Activated B cell treated with CpG ODN at 0.5 μM for 24 hours (primary cell): ENCODE data around the gene FBXO15. TPM values are rescaled to one million over a fixed set of nuclear protein-coding genes. Genes with fewer than 3 reads are reported as not detected.

ENCODE experiments used
- ATAC-seq: fragments of 200-7000 bp; cut with Tn5 transposase; one replicate; pipeline ENCODE4 v1.10.0; 2021; ENCODE audit warnings: low read depth, mild to moderate bottlenecking, moderate library complexity
- CTCF ChIA-PET: fragments of 350-600 bp; sonication (Branson Sonifier 250); formaldehyde crosslinking; loops from one replicate; lab custom pipeline; 2021; ENCODE audit warnings: antibody characterized with exemption; lab: Charles Lee
- POLR2A ChIA-PET: fragments of 350-600 bp; sonication (Branson Sonifier 250); formaldehyde crosslinking; loops from one replicate; lab custom pipeline; 2021; ENCODE audit warnings: antibody characterized with exemption; lab: Charles Lee
- DNase-seq: peaks from one replicate; pipeline ENCODE4 v3.0.0; 2022
- H3K27ac Mint-ChIP-seq: one replicate; pipeline ENCODE4 v1.8.0; 2020; ENCODE audit warnings: mixed read lengths
- H3K27me3 Mint-ChIP-seq: one replicate; pipeline ENCODE4 v1.8.0; 2021; ENCODE audit warnings: mixed read lengths
- H3K36me3 Mint-ChIP-seq: one replicate; pipeline ENCODE4 v1.8.0; 2021; ENCODE audit warnings: low read depth, mixed read lengths
- H3K4me1 Mint-ChIP-seq: one replicate; pipeline ENCODE4 v1.8.0; 2021; ENCODE audit warnings: mixed read lengths
- H3K4me3 Mint-ChIP-seq: one replicate; pipeline ENCODE4 v1.8.0; 2020; ENCODE audit warnings: mild to moderate bottlenecking, mixed read lengths
- H3K9me3 Mint-ChIP-seq: one replicate; pipeline ENCODE4 v1.8.0; 2020; ENCODE audit warnings: mixed read lengths
- CTCF ChIP-seq: fragments of 200-600 bp; IDR thresholded peaks from one replicate; pipeline ENCODE4 v1.8.0; 2022; ENCODE audit warnings: antibody characterized with exemption, mild to moderate bottlenecking
- intact Hi-C: fragments of 100-400 bp; cut with micrococcal nuclease; formaldehyde crosslinking; loops from one replicate; pipeline ENCODE4 v1.15.1; 2024
- total RNA-seq: library from RNA; stranded (reverse); gene quantifications from 2 replicates; pipeline ENCODE4 v1.2.3, GENCODE V29; 2022

The FBXO15 gene
- total RNA-seq, 1 donor from 2014 or later: 0.69 TPM

GRCh38 chr18:74132201-74132600 lies 15.4 kb downstream of the FBXO15 start:
- H3K4me3 Mint-ChIP-seq: no peak overlapping the region
- POLR2A ChIA-PET: no interaction called here
- no peak overlapping the region for H3K27ac Mint-ChIP-seq

GRCh38 chr18:74131124-74131523 lies 16.5 kb downstream of the FBXO15 start:
- CTCF ChIA-PET: no interaction called here
- intact Hi-C loops: no loop called here
- ATAC-seq (no peak), DNase-seq (no peak)
- H3K4me3 Mint-ChIP-seq: no peak overlapping the region
- H3K27ac Mint-ChIP-seq: no peak overlapping the region
- peaks cover 4% of the 10 kb centered on the region for H3K27me3 Mint-ChIP-seq
- POLR2A ChIA-PET: no interaction called here
- no peaks in the 10 kb centered on the region for H3K4me1 Mint-ChIP-seq
- H3K9me3 Mint-ChIP-seq: no peaks in the 10 kb centered on the region
- no peaks in the 10 kb centered on the region for H3K36me3 Mint-ChIP-seq
- TF ChIP-seq CTCF: no peak

More at GRCh38 chr18:74132201-74132600, 15.4 kb downstream of the FBXO15 start:
- no peak for DNase-seq
- Mint-ChIP-seq H3K27me3 (peaks cover 8% of the 10 kb centered on the region), H3K4me1 (no peaks in the 10 kb centered on the region), H3K9me3 (no peaks in the 10 kb centered on the region), H3K36me3 (no peaks in the 10 kb centered on the region)
- ATAC-seq: no peak
- intact Hi-C loops: no loop called here
- no peak for TF ChIP-seq CTCF
- CTCF ChIA-PET: no interaction called here

GRCh38 chr18:74128159-74128558 lies 19.5 kb downstream of the FBXO15 start:
- no peak for TF ChIP-seq CTCF
- Mint-ChIP-seq H3K4me1 (no peaks in the 10 kb centered on the region), H3K36me3 (no peaks in the 10 kb centered on the region), H3K9me3 (no peaks in the 10 kb centered on the region), H3K27ac (no peak overlapping the region), H3K4me3 (no peak overlapping the region), H3K27me3 (peaks cover 2% of the 10 kb centered on the region)
- DNase-seq (no peak), ATAC-seq (no peak)
- POLR2A ChIA-PET: no interaction called here
- CTCF ChIA-PET: no interaction called here
- intact Hi-C loops: no loop called here

- no peak overlapping the region for H3K27ac Mint-ChIP-seq
- no peaks in the 10 kb centered on the region for H3K9me3 Mint-ChIP-seq
- H3K4me1 Mint-ChIP-seq: no peaks in the 10 kb centered on the region
- no peak for TF ChIP-seq CTCF
- DNase-seq: no peak
- no peak overlapping the region for H3K4me3 Mint-ChIP-seq
- H3K36me3 Mint-ChIP-seq: no peaks in the 10 kb centered on the region
- ChIA-PET CTCF (no interaction called here), POLR2A (no interaction called here)
- intact Hi-C loops: no loop called here
- peaks cover 5% of the 10 kb centered on the region for H3K27me3 Mint-ChIP-seq
- no peak for ATAC-seq
Measured at GRCh38 chr18:74126684-74127655, 20.7 kb downstream of the FBXO15 start.

DNA sequence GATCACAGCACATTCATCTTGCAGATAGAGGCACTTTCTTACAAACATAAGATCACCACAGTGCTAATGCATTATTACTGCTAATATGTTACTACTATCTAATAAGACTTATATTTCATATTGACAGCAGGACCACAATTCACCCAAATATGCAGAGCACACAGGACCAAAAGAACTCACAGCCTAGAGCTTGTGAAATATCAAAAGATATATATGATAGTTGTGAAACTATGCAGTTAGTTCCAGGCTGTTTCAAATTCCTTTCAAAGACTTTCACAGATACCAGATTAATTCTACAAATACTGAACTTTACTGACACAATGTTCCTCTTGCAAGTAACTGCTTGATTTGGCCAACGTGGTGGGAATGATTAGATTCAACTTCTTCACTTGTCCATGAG lies 23.0 kb downstream of the FBXO15 start:
- CTCF ChIA-PET: no interaction called here
- H3K36me3 Mint-ChIP-seq: no peaks in the 10 kb centered on the region
- POLR2A ChIA-PET: no interaction called here
- no peak for DNase-seq
- intact Hi-C loops: no loop called here
- H3K4me3 Mint-ChIP-seq: no peak overlapping the region
- peaks cover 7% of the 10 kb centered on the region for H3K27me3 Mint-ChIP-seq
- TF ChIP-seq CTCF: no peak
- no peak overlapping the region for H3K27ac Mint-ChIP-seq
- no peak for ATAC-seq
- no peaks in the 10 kb centered on the region for H3K4me1 Mint-ChIP-seq
- H3K9me3 Mint-ChIP-seq: no peaks in the 10 kb centered on the region
